T-helper 1 cell (primary cell): ENCODE results near the gene C12orf75.
"Not testable (repeated sequence)": the region's sequence is repeated elsewhere in the genome, so short reads cannot be mapped to it uniquely, and the experiment has no call there.

Experiments
- DNase-seq, 5 donors: peaks; one replicate each; pipeline ENCODE4 v3.0.0-alpha.2; 2012 to 2020

Gene C12orf75

GRCh38 chr12:105382771-105383622, 52.5 kb downstream of the C12orf75 start:
- DNase-seq = peak in 2 of 5 donors; percentile 17 to 38

GRCh38 chr12:105384220-105384619, 53.7 kb downstream of the C12orf75 start:
- no peak for DNase-seq

GRCh38 chr12:105384916-105385535, 54.5 kb downstream of the C12orf75 start:
- no peak for DNase-seq

GRCh38 chr12:105386431-105386830, 55.9 kb downstream of the C12orf75 start:
- DNase-seq = no peak

- DNase-seq = no peak
These were observed 60.7 kb downstream of the C12orf75 start for GRCh38 chr12:105391231-105391630.

- DNase-seq = no peak
These were observed 63.1 kb downstream of the C12orf75 start for GRCh38 chr12:105393587-105393986.

- no peak for DNase-seq
These were observed 65.5 kb downstream of the C12orf75 start for GRCh38 chr12:105396024-105396423.

- no peak for DNase-seq
These were observed 66.5 kb downstream of the C12orf75 start for GRCh38 chr12:105396983-105397382.

- DNase-seq = no peak
These were observed 68.4 kb downstream of the C12orf75 start for GRCh38 chr12:105398930-105399329.

- no peak for DNase-seq
These were observed 69.1 kb downstream of the C12orf75 start for GRCh38 chr12:105399428-105400081.

GRCh38 chr12:105400227-105400626, 69.7 kb downstream of the C12orf75 start:
- no peak for DNase-seq

- no peak for DNase-seq
These were observed 70.7 kb downstream of the C12orf75 start for GRCh38 chr12:105401198-105401597.

GRCh38 chr12:105402366-105402765, 71.9 kb downstream of the C12orf75 start:
- no peak for DNase-seq

- no peak for DNase-seq
These were observed 72.6 kb downstream of the C12orf75 start for GRCh38 chr12:105403095-105403494.

- not testable (repeated sequence) for DNase-seq
These were observed 73.6 kb downstream of the C12orf75 start for GRCh38 chr12:105404134-105404533.

GRCh38 chr12:105406497-105406896, 76.0 kb downstream of the C12orf75 start:
- no peak for DNase-seq

- no peak for DNase-seq
These were observed 78.8 kb downstream of the C12orf75 start for GRCh38 chr12:105409279-105409678.

GRCh38 chr12:105409801-105410471, 79.4 kb downstream of the C12orf75 start:
- no peak for DNase-seq

GRCh38 chr12:105413911-105414487, 83.5 kb downstream of the C12orf75 start:
- no peak for DNase-seq

- no peak for DNase-seq
These were observed 87.2 kb downstream of the C12orf75 start for GRCh38 chr12:105417732-105418131.

GRCh38 chr12:105418229-105418628, 87.7 kb downstream of the C12orf75 start:
- no peak for DNase-seq

GRCh38 chr12:105418821-105419291, 88.4 kb downstream of the C12orf75 start:
- no peak for DNase-seq

GRCh38 chr12:105419606-105420005, 89.1 kb downstream of the C12orf75 start:
- no peak for DNase-seq
